Left lung (tissue), 10 donors: ENCODE data around the gene ZNF611. TPM values are rescaled to one million over a fixed set of nuclear protein-coding genes. Genes with fewer than 3 reads are reported as not detected.
A peak's percentile ranks its signal among the peaks of the same experiment; 100 is the strongest.
"Not testable (repeated sequence)": the region's sequence is repeated elsewhere in the genome, so short reads cannot be mapped to it uniquely, and the experiment has no call there.

Source experiments
- ATAC-seq: fragments of 200-7000 bp; cut with Tn5 transposase; one replicate; pipeline ENCODE4 v1.9.1; 2020; ENCODE audit warnings: moderate library complexity
- DNase-seq, 4 donors: peaks; one replicate each; pipeline ENCODE4 v3.0.0-alpha.2; 2013 to 2020
- H3K27ac ChIP-seq, 2 donors: fragments of 200-600 bp; sonication (generic) in 1 of 2; one replicate each; pipeline versions ENCODE4 v1.5.0 to v1.8.0; 2020 to 2021
- H3K27me3 ChIP-seq, 2 donors: fragments of 200-600 bp; sonication (generic) in 1 of 2; one replicate each; pipeline versions ENCODE4 v1.5.0 to v1.8.0; 2020 to 2021
- H3K36me3 ChIP-seq, 2 donors: fragments of 200-600 bp; sonication (generic) in 1 of 2; one replicate each; pipeline versions ENCODE4 v1.5.0 to v1.8.0; 2020 to 2021
- H3K4me1 ChIP-seq, 2 donors: fragments of 200-600 bp; one replicate each; pipeline ENCODE4 v1.8.0; 2021
- H3K4me3 ChIP-seq, 2 donors: fragments of 200-600 bp; sonication (generic) in 1 of 2; one replicate each; pipeline versions ENCODE4 v1.5.0 to v1.8.0; 2020 to 2021; ENCODE audit warnings: mild to moderate bottlenecking in 1 of 2
- H3K9me3 ChIP-seq, 2 donors: fragments of 200-600 bp; sonication (generic) in 1 of 2; one replicate each; pipeline versions ENCODE4 v1.5.0 to v1.8.0; 2020 to 2021
- intact Hi-C, 2 donors: fragments of 100-400 bp; cut with DNase I; formaldehyde crosslinking; loops; one replicate each; pipeline versions ENCODE4 v1.11.2 to v1.14.2; 2022
- polyA plus RNA-seq, 6 donors: library from polyadenylated mRNA; unstranded; fragments of 120-200 nt; gene quantifications; one replicate each; pipeline ENCODE4 v1.2.1, GENCODE V29; 2013; ENCODE audit not compliant: insufficient read length in 6 of 6
- total RNA-seq, 2 donors: library from RNA; stranded (reverse); fragmentation: NEBNext Ultra II Directional; extraction: Animal tissue kit (Norgen Biotek cat#: 25700); gene quantifications; one replicate each; pipeline ENCODE4 v1.2.1, GENCODE V29; 2021
- TF ChIP-seq, protein P1 (sequence below), 2 donors: fragments of 200-600 bp; sonication (generic) in 1 of 2; IDR thresholded peaks; one replicate each; pipeline versions ENCODE4 v1.5.0 to v1.8.0; 2021; ENCODE audit warnings: antibody characterized with exemption in 2 of 2
- donor health status: DM: no; HTN: yes; CAD: no.
- donor health status: DM: no; HTN: no; CAD: no.

The ZNF611 gene
- total and polyA plus RNA-seq, 8 donors = 14.1 to 26.6 (median 16.0) TPM

DNA sequence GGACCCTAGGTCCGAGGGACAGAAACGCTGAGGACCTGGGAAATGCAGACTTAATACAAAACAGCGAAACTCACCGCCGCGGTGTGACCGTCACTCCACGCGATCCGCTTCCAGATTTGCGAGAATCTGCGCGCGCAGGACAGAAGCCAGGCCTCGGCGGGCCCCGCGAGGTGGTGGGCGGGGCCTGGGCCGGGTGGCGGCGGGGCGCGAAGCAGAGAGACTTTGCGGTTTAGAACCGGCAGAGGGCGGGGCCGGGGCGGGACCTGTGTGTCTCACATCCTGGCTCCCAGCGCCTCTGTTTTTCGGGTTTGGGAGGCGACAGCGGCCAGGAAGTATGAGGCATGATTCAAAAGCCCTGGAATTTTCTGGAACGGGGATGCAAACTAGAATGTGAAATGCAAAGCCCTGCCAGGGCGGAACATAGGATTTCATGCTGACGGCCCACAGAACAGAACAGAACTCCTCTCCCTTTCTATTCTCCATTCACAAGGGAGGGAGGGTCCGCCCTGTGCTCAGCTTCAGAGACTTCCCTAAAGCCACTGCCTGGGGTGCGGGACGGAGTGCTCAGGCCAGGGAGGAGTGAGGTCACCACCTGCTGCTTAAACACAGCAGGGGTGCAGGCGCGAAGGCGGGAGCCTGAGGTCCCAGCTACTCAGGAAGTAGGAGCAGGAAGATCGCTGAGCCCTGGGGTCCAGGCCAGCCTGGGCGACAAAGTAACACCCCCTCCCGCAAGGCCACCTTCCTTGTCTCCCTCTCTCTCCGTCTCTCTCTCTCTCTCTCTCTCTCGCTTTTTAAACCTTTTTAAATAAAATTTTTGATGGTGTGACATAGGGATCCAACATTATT lies 44.3 kb downstream of the ZNF611 start:
- TF ChIP-seq, protein P1, sequence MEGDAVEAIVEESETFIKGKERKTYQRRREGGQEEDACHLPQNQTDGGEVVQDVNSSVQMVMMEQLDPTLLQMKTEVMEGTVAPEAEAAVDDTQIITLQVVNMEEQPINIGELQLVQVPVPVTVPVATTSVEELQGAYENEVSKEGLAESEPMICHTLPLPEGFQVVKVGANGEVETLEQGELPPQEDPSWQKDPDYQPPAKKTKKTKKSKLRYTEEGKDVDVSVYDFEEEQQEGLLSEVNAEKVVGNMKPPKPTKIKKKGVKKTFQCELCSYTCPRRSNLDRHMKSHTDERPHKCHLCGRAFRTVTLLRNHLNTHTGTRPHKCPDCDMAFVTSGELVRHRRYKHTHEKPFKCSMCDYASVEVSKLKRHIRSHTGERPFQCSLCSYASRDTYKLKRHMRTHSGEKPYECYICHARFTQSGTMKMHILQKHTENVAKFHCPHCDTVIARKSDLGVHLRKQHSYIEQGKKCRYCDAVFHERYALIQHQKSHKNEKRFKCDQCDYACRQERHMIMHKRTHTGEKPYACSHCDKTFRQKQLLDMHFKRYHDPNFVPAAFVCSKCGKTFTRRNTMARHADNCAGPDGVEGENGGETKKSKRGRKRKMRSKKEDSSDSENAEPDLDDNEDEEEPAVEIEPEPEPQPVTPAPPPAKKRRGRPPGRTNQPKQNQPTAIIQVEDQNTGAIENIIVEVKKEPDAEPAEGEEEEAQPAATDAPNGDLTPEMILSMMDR (IDR thresholded peaks at IDR 0.05) = no peak
- peak overlapping the region; percentile 88 to 95 for H3K27ac ChIP-seq
- DNase-seq = peak; percentile 84 to 99 (median 96)
- no peaks in the 10 kb centered on the region for H3K9me3 ChIP-seq
- H3K4me1 ChIP-seq = peaks cover 3 to 20% of the 10 kb centered on the region in 2 donors
- no peaks in the 10 kb centered on the region for H3K27me3 ChIP-seq
- peak overlapping the region; percentile 57 to 72 for H3K4me3 ChIP-seq
- intact Hi-C loops = no loop called here
- peak; percentile 100 for ATAC-seq
- H3K36me3 ChIP-seq = no peaks in the 10 kb centered on the region

DNA sequence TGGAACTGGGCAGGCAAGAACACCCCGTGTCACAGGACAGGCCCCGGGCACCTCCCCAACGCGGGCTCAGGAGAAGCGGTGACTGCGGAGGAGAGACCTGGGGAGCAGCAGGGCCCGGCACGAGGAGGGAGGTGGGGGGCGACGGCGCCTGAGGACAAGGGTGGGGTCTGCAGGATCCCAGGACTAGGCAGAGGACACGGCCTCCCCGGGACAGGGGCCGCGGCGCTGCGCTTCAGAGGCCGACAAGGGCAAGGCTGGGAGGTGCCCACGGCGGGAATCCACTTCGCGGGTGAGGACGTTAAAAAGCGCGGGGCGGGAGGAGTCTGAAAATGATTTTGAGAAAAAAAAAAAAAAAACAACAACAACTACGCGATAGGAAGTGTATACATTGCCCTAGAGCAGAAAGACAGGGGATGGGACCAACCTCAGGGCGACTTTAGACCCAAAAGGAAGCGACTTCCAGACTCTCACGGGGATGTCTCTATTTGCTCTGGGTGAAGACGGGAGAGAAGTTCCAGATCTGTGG lies 44.9 kb downstream of the ZNF611 start:
- H3K9me3 ChIP-seq = no peaks in the 10 kb centered on the region
- H3K27me3 ChIP-seq = no peaks in the 10 kb centered on the region
- intact Hi-C loops = no loop called here
- ATAC-seq = peak; percentile 64
- peak overlapping the region; percentile 57 to 72 for H3K4me3 ChIP-seq
- no peaks in the 10 kb centered on the region for H3K36me3 ChIP-seq
- peak overlapping the region; percentile 88 to 95 for H3K27ac ChIP-seq
- DNase-seq = peak; percentile 17 to 85 (median 42)
- TF ChIP-seq, protein P1 (IDR thresholded peaks at IDR 0.05) = no peak
- H3K4me1 ChIP-seq = peaks cover 3 to 20% of the 10 kb centered on the region in 2 donors

DNA sequence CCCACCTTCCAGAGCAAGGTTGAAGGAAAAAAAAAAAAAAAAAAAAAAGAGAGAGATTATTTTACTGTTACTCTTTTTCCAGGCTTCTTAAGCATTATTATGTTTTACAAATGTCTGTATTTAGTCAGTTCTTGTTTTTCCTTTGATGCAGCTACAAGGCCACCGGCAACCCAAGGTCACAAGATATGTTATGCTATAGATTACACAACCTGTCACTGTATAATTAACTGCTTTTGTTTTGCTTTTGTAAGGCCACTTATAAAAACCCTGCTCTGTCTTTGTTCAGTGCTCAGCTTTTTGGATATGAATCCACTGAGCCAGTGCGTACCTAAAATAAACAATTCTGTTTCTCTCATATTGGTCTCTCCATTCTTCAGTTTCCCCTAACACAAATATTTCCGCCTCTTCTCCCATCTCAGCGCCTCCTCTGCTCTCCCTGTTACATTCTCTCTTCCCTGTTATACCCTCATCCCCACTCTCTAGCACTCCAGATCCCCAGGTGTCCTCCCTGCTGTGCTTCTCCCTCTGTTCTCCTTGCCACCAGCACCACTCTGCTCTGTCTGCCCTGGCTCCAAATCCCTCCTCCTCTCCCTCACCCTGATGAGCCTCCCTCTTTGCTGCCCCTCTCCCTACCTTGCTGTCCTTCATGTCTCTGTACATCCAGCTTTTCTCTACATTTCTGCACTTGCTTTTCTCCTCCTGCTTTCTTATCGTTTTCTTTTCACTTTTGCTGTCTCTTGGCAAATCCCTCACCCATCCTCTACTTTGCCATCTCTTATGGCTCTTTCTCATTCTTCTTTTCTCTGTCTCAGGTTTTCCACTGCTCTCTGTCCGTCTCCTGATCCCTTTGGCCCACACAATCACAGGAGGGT lies 45.7 kb downstream of the ZNF611 start:
- peaks cover 3 to 20% of the 10 kb centered on the region in 2 donors for H3K4me1 ChIP-seq
- H3K4me3 ChIP-seq = peak overlapping the region; percentile 57 to 72
- H3K9me3 ChIP-seq, H3K27me3 ChIP-seq, DNase-seq, H3K36me3 ChIP-seq, ATAC-seq, intact Hi-C loops: not testable (repeated sequence)
- peak overlapping the region; percentile 88 to 95 for H3K27ac ChIP-seq

DNA sequence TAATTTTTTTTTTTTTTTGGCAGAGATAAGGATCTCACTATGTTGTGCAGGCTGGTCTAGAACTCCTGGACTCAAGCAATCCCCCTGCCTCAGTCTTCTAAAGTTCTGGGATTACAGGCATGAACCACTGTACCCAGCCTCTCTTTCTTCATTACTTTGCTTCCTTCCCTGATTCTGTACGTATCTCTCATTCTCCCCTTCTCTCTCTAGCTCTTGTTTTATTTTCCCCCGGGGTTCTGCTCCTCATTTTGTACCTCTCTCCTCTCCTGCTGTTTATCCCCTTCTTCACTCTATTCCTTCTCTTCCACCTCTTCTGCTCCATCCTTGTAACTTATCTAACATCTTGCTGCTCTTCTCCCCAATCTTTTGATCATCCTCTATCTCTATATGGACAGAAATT lies 46.5 kb downstream of the ZNF611 start:
- Histone ChIP-seq H3K4me1 (peaks cover 3 to 20% of the 10 kb centered on the region in 2 donors), H3K36me3 (peaks cover 0 to 4% of the 10 kb centered on the region in 2 donors), H3K9me3 (no peaks in the 10 kb centered on the region), H3K27ac (no peak overlapping the region), H3K4me3 (no peak overlapping the region), H3K27me3 (no peaks in the 10 kb centered on the region)
- intact Hi-C loops = no loop called here
- DNase-seq = no peak
- TF ChIP-seq, protein P1 (IDR thresholded peaks at IDR 0.05) = no peak
- ATAC-seq = no peak

DNA sequence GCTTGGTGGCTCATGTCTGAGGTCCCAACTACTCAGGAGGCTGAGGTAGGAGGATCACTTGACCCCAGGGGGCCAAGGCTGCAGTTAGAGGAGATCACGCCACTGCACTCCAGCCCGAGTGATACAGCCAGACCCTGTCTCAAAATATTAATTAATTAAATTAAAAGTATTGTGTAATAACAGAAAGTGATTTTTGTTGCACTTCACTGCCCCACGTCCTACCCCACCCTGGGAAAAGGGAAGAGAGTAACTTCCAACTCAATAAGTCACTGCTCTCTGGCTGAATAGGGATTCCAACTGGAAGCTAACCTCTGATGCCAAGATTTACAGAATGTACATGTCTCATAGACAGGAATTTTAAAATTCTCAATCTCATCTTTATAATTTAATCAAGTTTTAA lies 47.2 kb downstream of the ZNF611 start:
- no peaks in the 10 kb centered on the region for H3K9me3 ChIP-seq
- H3K4me3 ChIP-seq = no peak overlapping the region
- H3K4me1 ChIP-seq = peaks cover 3 to 20% of the 10 kb centered on the region in 2 donors
- no peak overlapping the region for H3K27ac ChIP-seq
- TF ChIP-seq, protein P1 (IDR thresholded peaks at IDR 0.05) = no peak
- DNase-seq = no peak
- ATAC-seq = no peak
- intact Hi-C loops = no loop called here
- H3K36me3 ChIP-seq = peaks cover 0 to 4% of the 10 kb centered on the region in 2 donors
- no peaks in the 10 kb centered on the region for H3K27me3 ChIP-seq
